MG63 (cell line): Measurements from ENCODE around the gene PTPRA. TPM values are rescaled to one million over a fixed set of nuclear protein-coding genes. Genes with fewer than 3 reads are reported as not detected.

Source experiments
- DNase-seq: peaks from one replicate; pipeline ENCODE4 v3.0.0-alpha.2; 2020
- H3K27me3 ChIP-seq: fragments of 250-450 bp; sonication (Bioruptor Pico); 2 replicates; pipeline ENCODE4 v1.5.1; 2020; ENCODE audit warnings: mild to moderate bottlenecking, moderate library complexity
- H3K36me3 ChIP-seq: fragments of 250-450 bp; sonication (Bioruptor Pico); 2 replicates; pipeline ENCODE4 v1.5.1; 2020; ENCODE audit warnings: mild to moderate bottlenecking, moderate library complexity
- H3K4me3 ChIP-seq: fragments of 250-450 bp; sonication (Bioruptor Pico); 2 replicates; pipeline ENCODE4 v1.5.1; 2020; ENCODE audit warnings: mild to moderate bottlenecking, moderate library complexity
- H3K9me3 ChIP-seq: fragments of 250-450 bp; sonication (Bioruptor Pico); 2 replicates; pipeline ENCODE4 v1.5.1; 2020; ENCODE audit warnings: mild to moderate bottlenecking, moderate library complexity
- total RNA-seq: library from RNA; depleted of rRNA; stranded (reverse); fragments of >200 nt; shearing (Covaris generic); gene quantifications from 2 replicates; pipeline ENCODE4 v1.2.3, GENCODE V29; 2014; ENCODE audit warnings: low replicate concordance

The PTPRA gene
- total RNA-seq, 1 experiment from 2014 or later = 8.8 TPM

DNA sequence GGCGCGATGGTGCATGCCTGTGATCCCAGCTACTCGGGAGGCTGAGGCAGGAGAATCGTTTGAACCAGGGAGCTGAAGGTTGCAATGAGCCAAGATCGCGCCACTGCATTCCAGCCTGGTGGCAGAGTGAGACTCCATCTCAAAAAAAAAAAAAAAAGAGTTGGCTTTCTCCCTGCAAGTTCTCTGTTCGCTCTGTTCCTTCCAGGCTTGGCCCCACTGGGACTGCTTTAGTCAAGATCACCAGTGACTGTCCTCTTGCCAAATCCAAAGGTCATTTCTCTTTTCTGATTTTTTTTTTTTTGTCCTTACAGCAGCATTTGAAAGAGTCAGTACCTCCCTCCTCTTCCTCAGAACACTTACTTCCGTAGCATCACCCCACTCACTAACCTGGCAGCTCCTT is 159.3 kb downstream of the PTPRA start:
- no peak for DNase-seq
- no peaks in the 10 kb centered on the region; the same call in 1 of the 2 replicates for H3K36me3 ChIP-seq
- no peak overlapping the region for H3K4me3 ChIP-seq
- H3K9me3 ChIP-seq = no peaks in the 10 kb centered on the region
- H3K27me3 ChIP-seq = no peaks in the 10 kb centered on the region

DNA sequence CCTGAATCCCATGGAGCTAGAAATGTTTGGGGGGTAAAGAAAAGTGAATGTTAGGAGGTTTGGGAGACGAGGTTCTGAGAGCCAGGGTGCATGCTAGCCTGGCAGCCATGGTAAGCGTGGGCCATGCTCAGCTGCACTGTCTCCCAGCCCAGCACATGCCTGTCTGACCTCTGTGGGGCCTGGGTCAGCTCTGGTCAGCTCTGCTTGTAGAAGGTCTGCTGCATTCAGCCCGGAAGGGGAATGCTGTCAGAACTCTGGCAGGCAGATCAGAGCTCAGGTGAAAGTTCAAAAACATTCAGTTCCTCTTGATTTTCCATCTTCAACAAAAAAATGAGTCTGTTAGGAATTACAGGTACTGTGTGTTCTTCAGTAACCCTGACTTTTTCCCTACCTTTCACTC is 164.4 kb downstream of the PTPRA start:
- Histone ChIP-seq H3K9me3 (no peaks in the 10 kb centered on the region), H3K4me3 (no peak overlapping the region), H3K27me3 (no peaks in the 10 kb centered on the region), H3K36me3 (no peaks in the 10 kb centered on the region; the same call in 1 of the 2 replicates)
- no peak for DNase-seq

DNA sequence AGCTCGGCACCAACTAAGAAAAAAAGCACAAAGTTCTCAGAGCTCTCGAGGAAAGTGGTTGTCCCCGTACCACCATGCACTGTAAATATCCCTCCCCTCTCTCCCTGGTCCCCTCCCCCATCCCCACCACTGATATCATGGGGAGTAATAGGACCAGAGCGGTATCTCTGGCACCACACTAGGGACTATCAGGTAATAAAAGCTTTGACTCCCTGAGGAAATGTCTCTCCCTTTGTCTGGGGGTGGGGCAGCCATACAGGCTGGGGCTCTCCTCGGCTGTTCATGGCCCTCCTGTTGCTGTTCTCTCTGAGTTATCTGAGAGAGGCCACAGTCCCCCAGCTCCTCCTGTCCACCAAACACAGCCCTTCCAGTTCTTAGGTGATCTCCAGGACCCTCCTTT is 165.2 kb downstream of the PTPRA start:
- Histone ChIP-seq H3K27me3 (no peaks in the 10 kb centered on the region), H3K4me3 (no peak overlapping the region), H3K36me3 (no peaks in the 10 kb centered on the region; the same call in 1 of the 2 replicates), H3K9me3 (no peaks in the 10 kb centered on the region)
- no peak for DNase-seq

DNA sequence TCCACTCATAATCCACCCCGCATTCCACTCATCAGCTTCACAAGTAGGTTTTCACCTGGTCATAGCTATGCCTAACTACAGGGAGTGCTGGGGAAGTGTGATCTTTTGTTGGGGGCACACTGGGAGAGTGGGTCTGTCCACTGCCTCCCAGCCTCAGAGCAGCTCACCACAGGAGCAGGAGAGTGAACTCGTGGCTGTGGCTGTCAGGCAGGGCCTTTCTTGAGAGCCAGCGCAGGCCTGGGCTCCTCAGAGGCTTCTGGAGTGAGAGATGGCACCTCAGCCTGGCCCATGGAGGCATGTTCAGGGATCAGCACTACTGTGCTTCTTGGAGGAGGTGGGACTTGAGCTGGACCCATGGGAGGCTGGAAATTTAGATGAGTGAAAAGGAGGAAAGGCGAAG is 166.1 kb downstream of the PTPRA start:
- no peak overlapping the region for H3K4me3 ChIP-seq
- no peaks in the 10 kb centered on the region for H3K27me3 ChIP-seq
- no peaks in the 10 kb centered on the region; the same call in 1 of the 2 replicates for H3K36me3 ChIP-seq
- no peak for DNase-seq
- no peaks in the 10 kb centered on the region for H3K9me3 ChIP-seq

DNA sequence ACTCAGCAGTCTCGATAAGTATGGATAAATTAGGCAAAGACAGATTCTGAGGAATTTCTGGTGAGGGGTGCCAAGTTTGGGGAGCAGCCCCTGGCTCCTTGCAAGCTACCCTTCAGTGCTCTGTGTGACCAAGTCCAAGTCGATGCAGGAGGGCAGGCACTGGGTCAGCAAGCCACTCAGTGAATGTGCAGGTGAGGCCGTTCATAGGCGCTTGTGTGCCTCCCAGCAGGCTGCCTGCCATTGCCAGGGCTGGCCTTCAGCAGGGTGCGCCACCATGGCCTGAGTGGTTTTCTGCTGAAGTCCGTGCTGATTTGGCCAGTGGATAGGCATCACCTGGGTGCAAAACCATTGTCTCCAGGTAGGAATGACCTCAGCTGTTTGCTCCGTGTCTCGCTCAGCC is 166.8 kb downstream of the PTPRA start:
- DNase-seq = no peak
- no peak overlapping the region for H3K4me3 ChIP-seq
- no peaks in the 10 kb centered on the region for H3K27me3 ChIP-seq
- H3K36me3 ChIP-seq = no peaks in the 10 kb centered on the region; the same call in 1 of the 2 replicates
- no peaks in the 10 kb centered on the region for H3K9me3 ChIP-seq

DNA sequence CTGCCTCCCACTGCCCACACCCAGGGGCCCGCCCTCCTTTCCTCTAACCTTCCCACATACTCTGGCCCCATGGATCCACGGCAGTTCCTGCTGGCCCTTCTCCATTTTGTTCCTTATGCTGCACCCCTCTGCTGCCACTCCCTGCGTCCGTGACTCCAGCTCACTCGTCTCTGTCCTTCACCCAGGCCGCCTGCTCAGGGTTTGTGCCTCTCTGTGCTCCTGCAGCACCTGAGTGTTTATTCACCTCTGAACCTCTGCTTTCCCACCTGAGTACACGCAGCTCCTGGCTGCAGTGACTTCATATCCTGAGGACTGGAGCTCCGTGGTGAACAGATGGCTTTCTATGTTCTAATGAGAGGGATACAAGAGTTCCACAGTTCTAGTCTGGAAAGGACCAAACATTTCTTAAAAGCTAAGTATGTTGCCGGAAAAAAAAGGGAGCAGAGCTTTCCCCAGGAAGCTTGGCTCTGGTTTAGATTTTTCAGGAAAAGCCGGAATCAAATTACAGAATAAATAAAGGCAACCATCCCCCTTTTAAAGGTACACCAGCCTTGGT is 168.7 kb downstream of the PTPRA start:
- H3K9me3 ChIP-seq = no peaks in the 10 kb centered on the region
- no peaks in the 10 kb centered on the region for H3K27me3 ChIP-seq
- no peaks in the 10 kb centered on the region for H3K36me3 ChIP-seq
- H3K4me3 ChIP-seq = no peak overlapping the region
- no peak for DNase-seq

DNA sequence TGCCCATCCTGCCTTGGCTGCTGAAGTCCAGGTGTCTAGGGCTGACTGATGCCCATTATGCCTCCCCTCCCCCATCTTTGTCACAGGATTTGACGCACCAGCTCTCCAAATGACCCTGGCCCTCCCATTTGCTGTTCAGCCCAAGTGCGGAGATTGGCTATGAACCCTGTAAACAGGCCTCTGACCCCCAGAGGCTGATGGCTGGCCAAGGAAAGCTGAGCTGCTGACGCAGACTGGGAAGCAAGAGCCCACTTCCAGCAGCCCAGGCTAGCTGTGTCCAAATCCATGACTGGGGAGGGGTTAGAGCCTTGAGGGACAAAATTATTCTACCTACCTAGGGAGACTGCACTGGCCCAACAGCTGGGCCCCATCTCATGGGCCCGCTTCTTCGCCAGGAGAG is 169.3 kb downstream of the PTPRA start:
- DNase-seq = no peak
- H3K36me3 ChIP-seq = no peaks in the 10 kb centered on the region
- H3K4me3 ChIP-seq = no peak overlapping the region
- H3K27me3 ChIP-seq = no peaks in the 10 kb centered on the region
- H3K9me3 ChIP-seq = no peaks in the 10 kb centered on the region

DNA sequence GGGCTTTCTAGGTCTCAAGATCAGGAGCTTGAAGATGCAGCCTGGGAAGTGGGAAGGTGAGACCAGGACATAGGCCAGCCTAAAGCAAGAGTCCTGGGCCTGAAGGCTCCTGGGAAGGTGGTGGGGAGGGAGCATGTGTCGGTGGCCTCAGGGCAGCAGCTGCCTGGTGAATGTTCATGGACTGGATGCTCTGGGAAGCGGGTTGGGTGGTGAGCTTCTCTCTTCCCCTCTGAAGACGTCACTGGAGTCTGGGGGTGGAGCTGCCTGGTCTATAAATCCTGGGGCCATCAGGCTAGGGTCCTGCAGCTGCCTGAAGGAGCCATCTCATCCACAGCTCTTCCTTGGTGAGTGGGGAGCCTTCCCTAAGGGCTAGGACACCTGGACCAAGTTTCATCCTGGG is 170.0 kb downstream of the PTPRA start, which contains the start of gene GNRH2:
Gene GNRH2, plus strand, starts transcription at position 301 of the 400 bp plus-strand sequence. CDS start 793 bp downstream, outside the sequence.
- Histone ChIP-seq H3K9me3 (no peaks in the 10 kb centered on the region), H3K27me3 (no peaks in the 10 kb centered on the region)

DNA sequence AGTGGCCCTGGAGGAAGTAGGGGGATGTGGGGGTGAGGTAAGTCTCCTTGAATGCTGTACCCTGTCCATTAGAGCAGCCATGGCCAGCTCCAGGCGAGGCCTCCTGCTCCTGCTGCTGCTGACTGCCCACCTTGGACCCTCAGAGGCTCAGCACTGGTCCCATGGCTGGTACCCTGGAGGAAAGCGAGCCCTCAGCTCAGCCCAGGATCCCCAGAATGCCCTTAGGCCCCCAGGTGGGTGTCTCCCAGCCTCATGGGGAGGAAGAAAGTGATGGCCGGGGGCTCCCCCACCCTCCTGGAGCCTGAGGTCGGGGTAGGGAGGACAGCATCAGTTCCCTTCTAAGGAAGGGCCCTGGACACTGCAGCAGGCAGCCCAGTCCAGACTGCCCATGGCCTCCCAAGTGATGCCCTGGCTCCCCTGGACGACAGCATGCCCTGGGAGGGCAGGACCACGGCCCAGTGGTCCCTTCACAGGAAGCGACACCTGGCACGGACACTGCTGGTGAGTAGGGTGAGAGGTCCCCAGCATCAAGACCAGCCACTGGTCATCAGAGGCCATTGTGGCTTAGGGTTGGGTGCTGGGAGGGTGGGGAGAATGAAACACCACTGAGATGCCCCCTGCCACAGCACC is 171.2 kb downstream of the PTPRA start:
- Histone ChIP-seq H3K36me3 (peaks cover 7% of the 10 kb centered on the region), H3K9me3 (no peaks in the 10 kb centered on the region), H3K27me3 (no peaks in the 10 kb centered on the region), H3K4me3 (no peak overlapping the region)
- DNase-seq = no peak

More for the DNA sequence above, 170.0 kb downstream of the PTPRA start, which contains the start of gene GNRH2:
- DNase-seq = no peak
- Histone ChIP-seq H3K4me3 (no peak within 1 kb of the TSS), H3K36me3 (peaks cover 5% of the 10 kb centered on the region)

DNA sequence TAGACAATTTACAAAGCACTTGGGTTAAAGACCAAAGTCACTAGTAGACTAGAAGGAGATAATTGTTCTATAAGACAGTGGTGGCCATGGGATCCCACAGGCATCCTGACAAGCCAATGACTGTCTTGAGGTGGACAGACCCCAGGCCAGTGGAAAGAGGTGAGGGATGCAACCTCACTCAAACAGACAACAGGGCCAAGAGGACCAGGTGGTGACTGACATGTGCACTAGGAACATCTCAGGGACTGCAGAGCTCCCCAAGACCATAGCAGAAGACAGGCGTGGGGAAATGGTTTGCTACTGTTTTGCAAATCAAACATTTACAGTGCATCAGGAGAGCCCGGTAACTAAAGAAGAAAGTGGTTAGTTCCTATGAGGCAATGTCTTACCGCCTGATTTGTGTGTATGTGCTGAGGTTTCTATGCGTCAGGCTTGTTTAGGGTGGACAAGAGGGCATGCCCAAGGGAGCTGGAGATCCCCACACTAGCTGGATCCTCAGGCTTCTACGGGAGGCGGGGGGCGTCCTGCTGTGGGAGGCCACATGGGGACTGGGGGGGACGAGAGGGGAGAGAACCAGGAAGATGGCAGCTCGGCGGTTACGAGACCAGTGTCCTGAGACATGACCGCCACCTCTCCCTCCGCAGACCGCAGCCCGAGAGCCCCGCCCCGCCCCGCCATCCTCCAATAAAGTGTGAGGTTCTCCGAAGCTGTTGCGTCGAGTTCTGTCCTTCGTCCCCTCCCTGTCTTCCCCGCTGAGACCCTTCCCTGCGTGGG is 171.9 kb downstream of the PTPRA start:
- peak overlapping the region; percentile 71 for H3K4me3 ChIP-seq
- H3K36me3 ChIP-seq = peaks cover 7% of the 10 kb centered on the region
- H3K9me3 ChIP-seq = no peaks in the 10 kb centered on the region
- peak; percentile 44 for DNase-seq
- H3K27me3 ChIP-seq = no peaks in the 10 kb centered on the region

DNA sequence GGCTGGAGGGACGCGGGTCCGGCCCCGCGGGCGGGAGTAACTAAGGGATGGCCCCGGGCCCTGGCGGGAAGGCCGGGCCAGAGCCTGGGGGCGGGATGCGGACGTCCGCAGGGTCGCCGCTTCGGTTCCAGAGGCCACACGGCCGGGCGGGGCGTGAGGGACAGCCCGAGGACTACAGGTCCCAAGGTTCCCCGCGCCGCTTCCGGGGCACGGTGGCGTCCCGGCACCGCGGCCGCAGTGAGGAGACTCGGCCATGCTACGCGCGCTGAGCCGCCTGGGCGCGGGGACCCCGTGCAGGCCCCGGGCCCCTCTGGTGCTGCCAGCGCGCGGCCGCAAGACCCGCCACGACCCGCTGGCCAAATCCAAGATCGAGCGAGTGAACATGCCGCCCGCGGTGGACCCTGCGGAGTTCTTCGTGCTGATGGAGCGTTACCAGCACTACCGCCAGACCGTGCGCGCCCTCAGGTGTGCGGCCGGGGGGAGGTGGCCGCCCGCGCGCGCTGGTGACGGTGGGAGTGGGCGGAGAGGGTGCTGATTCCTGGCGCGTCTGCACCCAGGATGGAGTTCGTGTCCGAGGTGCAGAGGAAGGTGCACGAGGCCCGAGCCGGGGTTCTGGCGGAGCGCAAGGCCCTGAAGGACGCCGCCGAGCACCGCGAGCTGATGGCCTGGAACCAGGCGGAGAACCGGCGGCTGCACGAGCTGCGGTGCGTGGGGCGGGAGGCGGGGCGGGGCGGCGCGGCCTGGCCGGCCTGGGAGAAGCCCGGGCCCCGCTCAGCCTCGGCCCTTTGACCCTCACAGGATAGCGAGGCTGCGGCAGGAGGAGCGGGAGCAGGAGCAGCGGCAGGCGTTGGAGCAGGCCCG is 172.8 kb downstream of the PTPRA start, which contains the start of gene MRPS26:
Gene MRPS26, plus strand, starts transcription at position 237 of the 861 bp plus-strand sequence. Its CDS starts 17 bp downstream, at position 254.
- peak; percentile 78 for DNase-seq

DNA sequence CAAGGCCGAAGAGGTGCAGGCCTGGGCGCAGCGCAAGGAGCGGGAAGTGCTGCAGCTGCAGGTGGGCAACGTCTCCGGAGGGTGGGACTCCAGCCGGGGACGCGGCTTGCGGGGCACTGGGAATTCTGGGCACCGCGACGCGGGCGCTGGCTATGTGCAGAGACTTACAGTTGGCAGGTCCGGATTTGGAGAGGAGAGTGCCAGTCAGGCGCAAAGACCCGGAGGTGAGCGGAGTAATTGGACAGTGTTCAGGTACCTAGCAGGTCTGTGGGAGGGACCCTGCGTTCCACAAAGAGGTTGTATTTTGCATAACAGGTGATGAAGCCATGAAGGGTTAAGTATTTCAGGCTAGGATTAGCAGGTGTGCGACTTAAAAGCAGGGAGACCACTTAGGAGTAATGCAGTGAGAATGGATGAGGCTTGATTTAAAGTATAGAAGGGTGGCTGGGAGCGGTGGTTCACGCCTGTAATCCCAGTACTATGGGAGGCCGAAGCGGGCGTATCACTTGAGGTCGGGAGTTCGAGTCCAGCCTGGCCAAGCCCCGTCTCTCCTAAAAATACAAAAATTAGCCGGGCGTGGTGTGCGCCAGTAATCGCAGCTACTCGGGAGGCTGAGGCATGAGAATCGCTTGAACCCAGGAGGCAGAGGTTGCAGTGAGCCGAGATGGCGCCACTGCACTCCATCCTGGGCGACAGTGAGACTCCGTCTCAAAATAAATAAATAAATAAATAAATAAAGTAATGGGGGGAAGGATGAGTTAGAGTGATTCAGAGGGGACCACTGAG is 173.6 kb downstream of the PTPRA start:
- peak overlapping the region; percentile 71 for H3K4me3 ChIP-seq
- H3K9me3 ChIP-seq = no peaks in the 10 kb centered on the region
- peaks cover 7% of the 10 kb centered on the region for H3K36me3 ChIP-seq
- H3K27me3 ChIP-seq = no peaks in the 10 kb centered on the region
- DNase-seq = no peak

More for the DNA sequence above, 172.8 kb downstream of the PTPRA start, which contains the start of gene MRPS26:
- no peaks in the 10 kb centered on the region for H3K9me3 ChIP-seq
- H3K36me3 ChIP-seq = peaks cover 7% of the 10 kb centered on the region
- no peaks in the 10 kb centered on the region for H3K27me3 ChIP-seq
- peak within 1 kb of the TSS; percentile 71 for H3K4me3 ChIP-seq

DNA sequence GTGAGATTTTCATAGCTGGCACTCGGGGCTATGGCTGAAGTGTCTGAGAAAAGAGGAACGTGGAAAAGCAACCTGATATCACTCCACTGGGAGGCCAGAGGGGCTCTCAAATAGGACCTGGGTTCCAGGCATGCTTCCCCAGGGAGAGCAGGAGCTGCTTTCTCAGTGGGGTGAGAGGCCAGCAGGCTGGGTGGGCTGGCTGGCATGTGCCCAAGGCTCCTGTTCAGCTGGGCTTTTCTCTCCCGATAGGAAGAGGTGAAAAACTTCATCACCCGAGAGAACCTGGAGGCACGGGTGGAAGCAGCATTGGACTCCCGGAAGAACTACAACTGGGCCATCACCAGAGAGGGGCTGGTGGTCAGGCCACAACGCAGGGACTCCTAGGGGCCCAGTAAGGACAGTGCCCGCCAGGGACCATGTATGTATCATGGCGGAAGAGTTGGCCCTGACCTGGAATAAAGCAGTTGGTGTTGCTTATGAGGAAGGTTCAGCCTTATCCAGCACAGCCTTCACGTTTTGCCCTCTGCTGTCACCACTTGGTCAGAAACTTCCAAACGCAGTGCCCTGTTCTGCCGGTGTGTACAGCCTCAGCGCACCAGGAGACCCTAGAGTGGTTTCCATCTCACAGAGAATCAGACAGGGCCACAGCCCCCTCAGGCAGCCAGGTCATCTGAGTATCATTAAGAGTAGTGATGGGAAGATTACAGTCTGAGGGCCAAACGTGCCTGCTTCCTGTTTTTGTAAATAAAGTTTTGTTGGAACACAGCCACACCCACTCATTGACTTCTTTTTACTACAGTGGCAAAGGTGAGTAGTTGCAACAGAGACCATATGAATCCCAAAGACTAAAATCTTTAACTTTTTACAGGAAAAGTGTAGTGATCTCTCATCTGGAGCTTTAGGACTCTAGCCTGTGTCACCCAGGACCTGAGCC is 174.5 kb downstream of the PTPRA start:
- H3K4me3 ChIP-seq = no peak overlapping the region

DNA sequence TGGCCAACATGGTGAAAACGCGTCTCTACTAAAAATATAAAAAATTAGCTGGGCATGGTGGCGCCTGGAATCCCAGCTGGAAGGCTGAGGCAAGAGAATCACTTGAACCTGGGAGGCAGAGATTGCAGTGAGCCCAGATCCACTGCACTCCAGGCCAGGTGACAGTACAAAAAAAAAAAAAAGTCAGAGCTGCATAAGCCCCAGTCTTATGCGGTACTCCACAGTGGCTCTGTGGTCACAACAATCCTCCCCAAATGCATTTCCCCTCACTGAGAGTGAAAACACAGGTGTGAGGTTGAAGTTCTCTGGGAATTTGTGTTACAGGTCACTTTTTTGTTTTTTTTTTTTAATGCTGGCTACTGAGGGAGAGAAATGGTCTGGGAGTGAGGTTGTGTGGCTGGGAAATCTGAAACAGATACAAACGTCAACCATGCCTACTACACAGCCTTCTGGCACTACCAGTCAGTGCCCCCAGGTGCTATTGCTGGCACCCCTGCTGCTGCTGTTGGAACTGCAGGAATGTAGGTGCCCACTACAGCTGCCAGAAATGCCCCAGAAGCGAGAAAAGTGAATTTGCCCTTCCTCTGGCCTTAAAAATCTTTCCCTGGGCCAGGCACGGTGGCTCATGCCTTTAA is 178.2 kb downstream of the PTPRA start:
- Histone ChIP-seq H3K4me3 (no peak overlapping the region), H3K36me3 (peaks cover 7% of the 10 kb centered on the region), H3K27me3 (no peaks in the 10 kb centered on the region), H3K9me3 (no peaks in the 10 kb centered on the region)
- DNase-seq = no peak

More for the DNA sequence above, 174.5 kb downstream of the PTPRA start:
- no peaks in the 10 kb centered on the region for H3K27me3 ChIP-seq
- H3K9me3 ChIP-seq = no peaks in the 10 kb centered on the region
- DNase-seq = no peak
- peaks cover 7% of the 10 kb centered on the region for H3K36me3 ChIP-seq
